GM06990 (cell line): Measurements from ENCODE around the gene ZNF236.
A peak's percentile ranks its signal among the peaks of the same experiment; 100 is the strongest.

Experiments used
- DNase-seq: peaks from one replicate; pipeline ENCODE4 v3.0.0-alpha.2; 2011; ENCODE audit not compliant: insufficient read length; ENCODE audit errors: extremely low read depth
- H3K27me3 ChIP-seq: replicated peaks from 2 replicates; pipeline ENCODE4 v1.6.0; 2011; ENCODE audit warnings: low read length; ENCODE audit not compliant: control insufficient read depth, insufficient read depth
- H3K36me3 ChIP-seq: 2 replicates; pipeline ENCODE4 v1.5.1; 2011; ENCODE audit warnings: low read length; ENCODE audit not compliant: control insufficient read depth, insufficient read depth
- H3K4me3 ChIP-seq: replicated peaks from 2 replicates; pipeline ENCODE4 v1.5.1; 2011; ENCODE audit warnings: low read depth, mild to moderate bottlenecking, control low read depth, low read length
- TF ChIP-seq, protein P1 (sequence below): IDR thresholded peaks from 2 replicates; pipeline ENCODE4 v1.5.1; 2011; ENCODE audit warnings: low read length, control low read depth, mild to moderate bottlenecking, inconsistent platforms; ENCODE audit not compliant: insufficient read depth, poor library complexity, severe bottlenecking

Gene ZNF236

DNA sequence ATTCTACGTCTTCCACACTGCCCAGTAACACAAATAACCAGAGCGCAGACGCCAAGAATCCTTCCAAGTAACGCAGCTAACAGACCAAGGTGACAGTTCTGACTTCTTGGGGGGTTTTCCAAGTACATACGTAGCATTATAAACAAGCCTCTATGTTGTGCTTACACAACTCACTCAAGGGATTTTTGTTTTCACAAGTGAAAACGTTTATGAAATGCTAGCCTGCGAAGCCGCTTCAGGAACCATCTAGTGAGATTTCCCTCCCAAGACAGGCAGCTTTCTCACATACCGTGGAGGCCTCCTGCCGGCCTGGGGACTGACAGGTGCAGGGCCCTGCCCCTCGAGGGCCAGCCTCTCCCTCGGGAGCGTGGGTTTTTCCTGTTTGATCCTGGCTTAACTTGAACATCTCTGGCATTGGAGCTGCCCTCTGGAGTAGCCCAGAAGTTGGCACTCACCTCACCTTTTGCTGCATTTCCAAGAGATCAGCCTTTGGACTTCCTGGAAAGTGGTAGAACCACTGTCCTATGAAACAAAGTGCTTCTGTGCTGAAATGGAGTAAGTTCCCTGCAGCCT is 159.1 kb downstream of the ZNF236 start:
- Histone ChIP-seq H3K27me3 (no peaks in the 10 kb centered on the region), H3K36me3 (no peaks in the 10 kb centered on the region; the same call in 1 of the 2 replicates), H3K4me3 (peak overlapping the region; percentile 36)
- TF ChIP-seq, protein P1, sequence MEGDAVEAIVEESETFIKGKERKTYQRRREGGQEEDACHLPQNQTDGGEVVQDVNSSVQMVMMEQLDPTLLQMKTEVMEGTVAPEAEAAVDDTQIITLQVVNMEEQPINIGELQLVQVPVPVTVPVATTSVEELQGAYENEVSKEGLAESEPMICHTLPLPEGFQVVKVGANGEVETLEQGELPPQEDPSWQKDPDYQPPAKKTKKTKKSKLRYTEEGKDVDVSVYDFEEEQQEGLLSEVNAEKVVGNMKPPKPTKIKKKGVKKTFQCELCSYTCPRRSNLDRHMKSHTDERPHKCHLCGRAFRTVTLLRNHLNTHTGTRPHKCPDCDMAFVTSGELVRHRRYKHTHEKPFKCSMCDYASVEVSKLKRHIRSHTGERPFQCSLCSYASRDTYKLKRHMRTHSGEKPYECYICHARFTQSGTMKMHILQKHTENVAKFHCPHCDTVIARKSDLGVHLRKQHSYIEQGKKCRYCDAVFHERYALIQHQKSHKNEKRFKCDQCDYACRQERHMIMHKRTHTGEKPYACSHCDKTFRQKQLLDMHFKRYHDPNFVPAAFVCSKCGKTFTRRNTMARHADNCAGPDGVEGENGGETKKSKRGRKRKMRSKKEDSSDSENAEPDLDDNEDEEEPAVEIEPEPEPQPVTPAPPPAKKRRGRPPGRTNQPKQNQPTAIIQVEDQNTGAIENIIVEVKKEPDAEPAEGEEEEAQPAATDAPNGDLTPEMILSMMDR, result peak; percentile 28
- no peak for DNase-seq

DNA sequence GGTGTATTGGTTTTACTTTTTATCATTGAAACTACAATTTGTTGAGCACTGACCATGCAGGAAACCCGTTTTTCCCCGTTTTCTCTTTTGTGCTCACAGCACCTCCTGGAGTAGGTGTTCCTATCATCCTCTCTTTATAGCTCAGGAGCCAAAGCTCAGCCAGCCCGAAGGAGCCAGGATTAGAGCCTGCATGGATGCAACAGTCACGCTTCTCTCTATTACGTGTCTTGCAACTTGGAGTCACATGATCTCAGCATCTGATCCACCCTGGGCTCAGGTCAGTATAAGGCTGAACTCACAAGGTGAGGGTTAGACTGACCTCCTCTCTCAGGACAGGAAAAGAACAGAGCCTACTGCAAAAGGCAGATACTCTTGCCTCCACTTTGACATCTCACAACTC is 159.7 kb downstream of the ZNF236 start:
- H3K4me3 ChIP-seq, result no peak overlapping the region
- TF ChIP-seq, protein P1, result no peak

DNA sequence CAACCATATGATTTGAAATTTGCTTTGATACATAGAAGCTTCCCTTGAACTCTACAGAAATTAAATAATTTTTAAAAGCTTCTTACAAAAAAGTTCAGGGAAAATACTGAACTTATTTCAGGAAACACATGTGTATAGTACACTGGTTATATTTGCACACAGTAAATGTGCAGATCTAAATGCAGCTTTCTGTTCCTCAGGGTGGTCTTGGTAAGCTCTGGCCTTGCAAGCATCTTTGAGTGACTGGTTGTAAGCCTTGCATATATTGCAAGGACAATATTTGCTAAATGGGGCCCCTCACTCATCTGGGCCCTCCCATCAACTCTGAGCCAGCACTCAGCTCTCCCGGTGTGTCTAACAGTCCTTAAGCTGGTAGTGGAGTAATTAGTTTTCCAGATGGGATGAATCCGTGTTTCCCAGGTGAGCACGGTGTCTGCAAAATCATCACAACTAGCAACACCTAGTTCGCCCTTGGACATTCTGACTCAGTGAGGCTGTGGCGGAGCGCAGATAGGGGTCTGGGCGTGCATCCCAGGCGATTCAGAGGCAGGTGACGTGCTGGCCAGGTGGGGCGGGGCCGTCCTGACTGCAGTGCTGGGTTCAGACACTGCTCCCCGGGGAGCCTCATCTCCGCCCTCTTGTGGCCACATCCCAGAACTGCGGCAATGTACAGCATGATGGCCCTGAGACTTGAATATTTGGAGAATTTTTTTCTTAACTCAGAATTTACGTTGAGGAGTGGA is 160.7 kb downstream of the ZNF236 start:
- TF ChIP-seq, protein P1, result peak; percentile 91
- Histone ChIP-seq H3K4me3 (no peak overlapping the region), H3K36me3 (no peaks in the 10 kb centered on the region; the same call in 1 of the 2 replicates)

More for the DNA sequence above, 159.7 kb downstream of the ZNF236 start:
- DNase-seq, result no peak
- Histone ChIP-seq H3K36me3 (no peaks in the 10 kb centered on the region; the same call in 1 of the 2 replicates), H3K27me3 (no peaks in the 10 kb centered on the region)

DNA sequence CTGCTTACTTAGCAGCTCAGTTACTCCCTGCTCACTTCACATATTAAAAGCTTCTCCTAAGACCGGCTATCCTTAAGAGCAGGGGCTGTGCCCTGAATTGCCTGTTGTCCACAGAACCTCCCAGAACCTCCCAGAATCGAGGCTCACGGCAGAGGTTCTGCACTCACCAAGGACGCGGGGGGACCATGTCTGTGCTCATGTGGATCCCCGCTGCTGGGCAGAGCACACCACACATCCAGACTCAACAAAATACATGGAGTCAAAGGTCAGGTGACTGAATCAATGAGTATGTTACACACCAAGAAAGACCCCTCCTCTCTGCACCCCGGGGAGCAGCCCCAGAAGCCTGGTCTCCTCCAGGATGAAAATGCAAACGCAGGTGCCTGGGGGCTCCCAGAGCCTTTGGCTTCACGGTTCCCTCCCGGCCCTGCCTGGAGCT is 161.3 kb downstream of the ZNF236 start:
- Histone ChIP-seq H3K36me3 (no peaks in the 10 kb centered on the region; the same call in 1 of the 2 replicates), H3K27me3 (no peaks in the 10 kb centered on the region), H3K4me3 (no peak overlapping the region)
- no peak for DNase-seq
- TF ChIP-seq, protein P1, result no peak

More for the DNA sequence above, 160.7 kb downstream of the ZNF236 start:
- no peaks in the 10 kb centered on the region for H3K27me3 ChIP-seq
- peak; percentile 78 for DNase-seq

DNA sequence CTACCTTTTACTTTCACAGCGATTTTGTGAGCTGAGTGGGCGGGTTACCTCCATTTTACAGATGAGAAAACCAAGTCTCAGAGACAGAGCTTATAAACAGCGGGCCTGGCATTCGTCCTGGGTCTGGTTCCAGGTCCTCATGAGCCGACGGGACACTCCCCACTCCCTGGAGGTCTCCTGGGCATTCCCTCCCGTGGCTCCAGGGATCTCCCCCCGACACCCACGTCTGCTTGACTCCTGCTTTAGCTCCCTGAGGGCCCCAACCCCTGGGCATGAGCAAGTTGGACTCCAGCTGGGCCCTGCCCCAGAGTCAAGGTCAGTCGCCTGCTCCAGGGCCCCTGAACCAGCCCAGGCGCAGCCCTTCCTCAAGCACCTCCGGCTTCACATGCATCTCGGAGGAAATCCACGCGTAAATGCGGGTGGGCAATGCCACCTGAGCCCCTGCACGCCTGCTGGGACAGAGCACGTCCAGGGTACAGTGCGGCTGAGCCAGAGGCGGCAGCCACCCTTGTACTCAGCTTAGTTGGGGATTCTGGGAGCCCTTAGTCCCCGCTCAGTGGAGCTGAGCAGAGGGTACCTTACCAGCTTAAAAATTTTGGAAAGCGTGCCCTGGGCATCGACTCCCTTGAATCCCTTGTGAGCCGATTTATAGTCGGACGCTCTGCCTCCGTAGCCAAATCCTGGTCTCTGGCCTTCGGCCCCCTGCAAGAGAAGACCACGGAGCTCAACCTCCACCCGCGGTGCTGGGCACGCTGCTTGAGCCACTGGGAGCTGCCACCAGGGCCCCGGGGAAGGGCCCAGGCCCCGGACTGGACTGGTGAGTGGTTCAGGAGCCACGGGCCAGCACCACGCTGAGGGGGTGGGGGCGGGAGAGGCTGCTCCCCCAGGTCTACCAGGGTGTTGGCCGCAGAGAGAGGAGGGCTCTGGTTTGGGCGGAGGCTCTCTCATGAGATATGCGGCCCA is 162.1 kb downstream of the ZNF236 start:
- Histone ChIP-seq H3K4me3 (no peak overlapping the region), H3K36me3 (no peaks in the 10 kb centered on the region; the same call in 1 of the 2 replicates), H3K27me3 (no peaks in the 10 kb centered on the region)
- TF ChIP-seq, protein P1, result no peak
- no peak for DNase-seq
